ENCODE results near the gene DCLK1.

DCLK1 gene

DNA sequence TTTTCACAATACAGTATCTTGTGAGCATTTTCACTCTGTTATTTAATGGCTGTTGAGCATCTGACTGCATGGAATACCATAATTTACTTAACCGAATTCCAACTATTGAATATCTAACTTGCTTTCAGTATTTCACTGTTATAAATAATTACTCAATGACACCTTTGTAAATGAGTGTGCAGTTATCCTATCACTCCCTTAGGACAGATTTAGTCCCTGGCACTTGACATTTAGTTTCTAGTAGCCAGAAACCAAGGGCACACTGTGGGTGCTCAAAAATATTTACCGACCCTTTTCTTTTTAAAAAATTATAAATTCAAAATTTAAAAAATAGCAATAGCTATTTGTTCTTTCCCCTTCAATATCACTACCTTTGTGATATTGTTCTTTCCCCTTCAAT, 258.8 kb downstream of the DCLK1 start:
- no peak for TF ChIP-seq TARDBP (IDR thresholded peaks at IDR 0.05)
- TF ChIP-seq SUZ12 (IDR thresholded peaks at IDR 0.05) = no peak
- TF ChIP-seq FOXM1 (IDR thresholded peaks at IDR 0.05; ENCODE audit: borderline replicate concordance) = no peak
- TF ChIP-seq ELF4 (IDR thresholded peaks at IDR 0.05) = no peak
- no peak for TF ChIP-seq FOXK2 (IDR thresholded peaks at IDR 0.05)
- no peak for TF ChIP-seq BHLHE40 (IDR thresholded peaks at IDR 0.05; ENCODE audit: borderline replicate concordance)
- no peak for TF ChIP-seq ARNT (IDR thresholded peaks at IDR 0.05)
- no peak for TF ChIP-seq SP1 (IDR thresholded peaks at IDR 0.05)
- no peak for TF ChIP-seq ZNF384 (IDR thresholded peaks at IDR 0.05)
- DNase-seq (ENCODE audit: extremely low spot score) = no peak
- ChIA-PET CTCF (no interaction called here), POLR2A (no interaction called here)

DNA sequence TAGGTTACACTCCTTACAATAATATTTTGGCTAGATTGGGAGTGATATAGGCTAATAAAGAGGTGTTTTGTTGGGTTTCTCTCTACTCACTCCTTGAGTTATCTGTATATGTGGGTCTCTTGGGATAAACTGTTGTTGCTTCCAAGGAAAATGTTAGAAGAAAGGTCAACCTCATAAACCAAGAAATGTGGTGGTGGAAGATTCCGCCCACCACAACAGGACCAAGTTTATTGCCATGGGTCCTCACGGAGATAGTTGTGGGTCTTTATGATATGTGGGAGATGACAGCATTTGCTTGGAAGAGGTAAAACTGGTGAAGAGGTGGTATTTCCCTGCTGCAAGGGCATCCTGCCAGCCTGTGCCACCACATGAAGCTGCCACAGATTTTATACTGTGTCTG, 259.6 kb downstream of the DCLK1 start:
- CTCF ChIA-PET = no interaction called here
- DNase-seq (ENCODE audit: extremely low spot score) = no peak
- POLR2A ChIA-PET = no interaction called here
- no peak for TF ChIP-seq NFRKB (IDR thresholded peaks at IDR 0.05)
- no peak for TF ChIP-seq ZNF384 (IDR thresholded peaks at IDR 0.05)
- TF ChIP-seq FOXA1 (IDR thresholded peaks at IDR 0.05) = no peak
- no peak for TF ChIP-seq BHLHE40 (IDR thresholded peaks at IDR 0.05; ENCODE audit: borderline replicate concordance)
- no peak for TF ChIP-seq TARDBP (IDR thresholded peaks at IDR 0.05)
- TF ChIP-seq HDGF (IDR thresholded peaks at IDR 0.05; ENCODE audit: borderline replicate concordance) = no peak
- TF ChIP-seq, protein P1, sequence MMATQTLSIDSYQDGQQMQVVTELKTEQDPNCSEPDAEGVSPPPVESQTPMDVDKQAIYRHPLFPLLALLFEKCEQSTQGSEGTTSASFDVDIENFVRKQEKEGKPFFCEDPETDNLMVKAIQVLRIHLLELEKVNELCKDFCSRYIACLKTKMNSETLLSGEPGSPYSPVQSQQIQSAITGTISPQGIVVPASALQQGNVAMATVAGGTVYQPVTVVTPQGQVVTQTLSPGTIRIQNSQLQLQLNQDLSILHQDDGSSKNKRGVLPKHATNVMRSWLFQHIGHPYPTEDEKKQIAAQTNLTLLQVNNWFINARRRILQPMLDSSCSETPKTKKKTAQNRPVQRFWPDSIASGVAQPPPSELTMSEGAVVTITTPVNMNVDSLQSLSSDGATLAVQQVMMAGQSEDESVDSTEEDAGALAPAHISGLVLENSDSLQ (IDR thresholded peaks at IDR 0.05) = no peak
- TF ChIP-seq CTBP1 (IDR thresholded peaks at IDR 0.05; ENCODE audit: borderline replicate concordance) = no peak
- TF ChIP-seq SP1 (IDR thresholded peaks at IDR 0.05) = no peak
- no peak for TF ChIP-seq L3MBTL2 (conservative IDR thresholded peaks at IDR 0.05)
- TF ChIP-seq FOXK2 (IDR thresholded peaks at IDR 0.05) = no peak
- no peak for TF ChIP-seq ARNT (IDR thresholded peaks at IDR 0.05)
- no peak for TF ChIP-seq SUZ12 (IDR thresholded peaks at IDR 0.05)
- TF ChIP-seq FOXM1 (IDR thresholded peaks at IDR 0.05; ENCODE audit: borderline replicate concordance) = no peak
- no peak for TF ChIP-seq ELF4 (IDR thresholded peaks at IDR 0.05)
- TF ChIP-seq LEF1 (IDR thresholded peaks at IDR 0.05; ENCODE audit: borderline replicate concordance) = no peak

DNA sequence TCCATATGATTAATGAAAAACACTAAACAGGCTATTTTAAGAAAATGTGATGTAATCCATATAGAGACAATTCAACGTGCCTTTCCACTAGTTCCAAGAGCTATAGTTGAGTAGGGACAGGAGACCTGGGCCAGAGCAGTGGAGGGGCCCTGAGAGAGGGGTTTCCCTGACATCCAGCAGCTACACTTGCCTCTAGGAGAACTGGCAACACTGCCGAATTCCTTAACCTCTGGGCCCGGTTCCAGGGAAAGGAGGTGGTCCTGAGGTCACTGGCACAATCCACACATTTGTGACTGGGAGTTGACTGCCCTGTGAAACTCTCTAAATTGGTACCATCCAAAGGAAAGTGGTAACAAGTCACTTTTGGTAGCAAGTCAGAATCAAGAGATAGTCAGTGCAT, 264.4 kb downstream of the DCLK1 start:
- TF ChIP-seq L3MBTL2 (conservative IDR thresholded peaks at IDR 0.05) (no peak), FOXA1 (IDR thresholded peaks at IDR 0.05) (no peak), FOXM1 (IDR thresholded peaks at IDR 0.05; ENCODE audit: borderline replicate concordance) (no peak), BHLHE40 (IDR thresholded peaks at IDR 0.05; ENCODE audit: borderline replicate concordance) (no peak), ELF4 (IDR thresholded peaks at IDR 0.05) (no peak)
- ChIA-PET CTCF (no interaction called here), POLR2A (no interaction called here)
- DNase-seq (ENCODE audit: extremely low spot score) = no peak

DNA sequence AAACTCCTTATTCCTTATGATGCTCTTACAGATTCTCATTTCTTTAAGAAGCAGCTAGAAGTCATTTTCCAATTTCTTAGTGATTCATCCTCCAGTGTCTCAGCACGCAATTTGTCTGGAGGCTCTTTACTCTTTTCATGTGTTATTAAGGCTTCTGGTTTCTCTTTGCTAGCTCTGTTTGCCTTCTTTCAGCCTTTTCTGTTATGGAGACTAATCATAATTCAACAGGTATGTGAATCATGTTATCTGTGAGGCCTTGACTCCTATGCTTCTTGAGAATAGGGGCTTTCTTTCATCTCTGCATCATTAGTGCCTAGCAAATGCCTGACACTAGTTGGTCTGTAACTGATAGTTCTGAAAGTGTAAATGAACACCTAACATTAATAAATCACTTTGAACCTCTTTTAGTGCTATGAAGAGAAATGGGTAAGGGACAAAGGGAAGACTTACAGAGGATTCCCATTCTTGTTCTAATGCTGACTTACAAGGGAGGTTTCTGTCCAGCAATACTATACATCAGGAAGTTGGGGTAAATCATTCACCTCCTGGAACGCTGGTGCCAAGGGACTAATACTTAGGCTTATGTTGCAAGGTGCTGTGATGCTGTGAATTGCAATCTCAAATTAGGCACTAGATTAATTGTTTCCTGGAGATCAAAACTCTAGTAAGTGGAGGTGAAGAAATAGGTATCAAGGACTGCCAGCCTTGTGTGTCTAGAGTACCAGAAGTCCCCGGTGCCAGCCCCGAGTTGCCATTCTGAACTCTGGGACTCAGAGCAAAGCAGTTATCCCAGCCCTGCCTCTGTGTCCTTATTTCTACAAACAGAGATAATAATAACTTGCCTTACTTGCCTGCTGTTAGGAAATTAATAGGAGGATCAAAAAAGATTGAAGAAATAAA, 265.6 kb downstream of the DCLK1 start:
- POLR2A ChIA-PET = no interaction called here
- no peak for DNase-seq (ENCODE audit: extremely low spot score)
- CTCF ChIA-PET = interaction anchor here (0.6 kb wide), 1 partner anchor 46 kb away, joined by 3 read pairs; no protein-coding TSS in a partner anchor
- TF ChIP-seq, protein P1 (IDR thresholded peaks at IDR 0.05) = no peak
- TF ChIP-seq LEF1 (IDR thresholded peaks at IDR 0.05; ENCODE audit: borderline replicate concordance) = no peak
- TF ChIP-seq TARDBP (IDR thresholded peaks at IDR 0.05) = no peak
- no peak for TF ChIP-seq FOXA1 (IDR thresholded peaks at IDR 0.05)
- TF ChIP-seq SUZ12 (IDR thresholded peaks at IDR 0.05) = no peak
- TF ChIP-seq FOXM1 (IDR thresholded peaks at IDR 0.05; ENCODE audit: borderline replicate concordance) = no peak
- TF ChIP-seq ARNT (IDR thresholded peaks at IDR 0.05) = no peak
- TF ChIP-seq SP1 (IDR thresholded peaks at IDR 0.05) = no peak
- TF ChIP-seq NFRKB (IDR thresholded peaks at IDR 0.05) = no peak
- TF ChIP-seq ELF4 (IDR thresholded peaks at IDR 0.05) = no peak
- TF ChIP-seq ZNF384 (IDR thresholded peaks at IDR 0.05) = no peak
- no peak for TF ChIP-seq CTBP1 (IDR thresholded peaks at IDR 0.05; ENCODE audit: borderline replicate concordance)
- TF ChIP-seq HDGF (IDR thresholded peaks at IDR 0.05; ENCODE audit: borderline replicate concordance) = no peak

DNA sequence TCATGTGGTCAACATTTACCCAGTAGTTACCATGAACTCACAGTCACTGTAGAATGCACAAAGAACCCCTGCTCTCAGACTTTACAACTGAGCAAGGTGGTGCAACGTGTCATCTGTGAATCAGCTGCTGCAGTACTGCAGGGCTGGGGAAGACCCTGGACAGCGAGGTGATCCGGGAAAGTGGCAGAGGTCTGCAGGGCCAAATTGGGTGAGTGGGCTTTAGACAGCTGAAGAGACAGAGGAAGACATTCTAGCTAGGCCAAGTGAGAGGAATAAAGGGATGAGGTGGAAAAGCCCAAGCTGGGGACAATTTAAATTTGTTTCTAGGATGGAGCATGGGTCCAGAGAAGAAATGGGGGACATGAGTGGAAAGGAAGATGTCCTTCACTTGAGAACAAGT, 270.5 kb downstream of the DCLK1 start:
- CTCF ChIA-PET = interaction anchor here (0.5 kb wide), 1 partner anchor 93 kb away, joined by 3 read pairs; no protein-coding TSS in a partner anchor

More for the DNA sequence above, 270.5 kb downstream of the DCLK1 start:
- DNase-seq (ENCODE audit: extremely low spot score) = no peak
- no peak for TF ChIP-seq L3MBTL2 (conservative IDR thresholded peaks at IDR 0.05)
- TF ChIP-seq ELF4 (IDR thresholded peaks at IDR 0.05) = no peak
- TF ChIP-seq, protein P1 (IDR thresholded peaks at IDR 0.05) = no peak
- no peak for TF ChIP-seq LEF1 (IDR thresholded peaks at IDR 0.05; ENCODE audit: borderline replicate concordance)
- TF ChIP-seq SP1 (IDR thresholded peaks at IDR 0.05) = no peak
- no peak for TF ChIP-seq ARNT (IDR thresholded peaks at IDR 0.05)
- no peak for TF ChIP-seq HDGF (IDR thresholded peaks at IDR 0.05; ENCODE audit: borderline replicate concordance)
- no peak for TF ChIP-seq FOXM1 (IDR thresholded peaks at IDR 0.05; ENCODE audit: borderline replicate concordance)
- TF ChIP-seq FOXA1 (IDR thresholded peaks at IDR 0.05) = no peak
- no peak for TF ChIP-seq FOXK2 (IDR thresholded peaks at IDR 0.05)
- TF ChIP-seq CTBP1 (IDR thresholded peaks at IDR 0.05; ENCODE audit: borderline replicate concordance) = no peak
- no peak for TF ChIP-seq SUZ12 (IDR thresholded peaks at IDR 0.05)
- no peak for TF ChIP-seq NFRKB (IDR thresholded peaks at IDR 0.05)
- no peak for TF ChIP-seq BHLHE40 (IDR thresholded peaks at IDR 0.05; ENCODE audit: borderline replicate concordance)
- TF ChIP-seq TARDBP (IDR thresholded peaks at IDR 0.05) = no peak
- no peak for TF ChIP-seq ZNF384 (IDR thresholded peaks at IDR 0.05)
- POLR2A ChIA-PET = no interaction called here

All from HEK293T (cell line).